ENCODE data around the gene SRRM3.

GRCh38 chr7:76211216-76211615, 9.5 kb downstream of the SRRM3 start:
- TF ChIP-seq CTCF (IDR thresholded peaks at IDR 0.05; ENCODE audit: low read length) (no peak), EZH2 (IDR thresholded peaks at IDR 0.05; ENCODE audit: borderline replicate concordance, low read length) (no peak)

Data from OCI-LY1 (cell line).